K562 (cell line): ENCODE results near the gene KIF3A. TPM values are rescaled to one million over a fixed set of nuclear protein-coding genes. Genes with fewer than 3 reads are reported as not detected.

Source experiments
- ARID2 ChIP-seq: fragments of 450-650 bp; IDR thresholded peaks from 2 replicates; pipeline ENCODE4 v1.6.1; 2017; ENCODE audit warnings: antibody characterized with exemption, mild to moderate bottlenecking
- DDX20 ChIP-seq: fragments of 450-650 bp; IDR thresholded peaks from 2 replicates; pipeline ENCODE4 v1.6.1; 2016; ENCODE audit warnings: missing genetic modification characterization, low read depth, mild to moderate bottlenecking, missing compliant biosample characterization, moderate library complexity
- EWSR1 ChIP-seq: fragments of 450-650 bp; IDR thresholded peaks from 2 replicates; pipeline ENCODE4 v1.6.1; 2018; ENCODE audit warnings: borderline replicate concordance, mild to moderate bottlenecking, low read depth, moderate library complexity; ENCODE audit not compliant: partially characterized antibody
- HNRNPLL ChIP-seq: fragments of 200-400 bp; formaldehyde crosslinking; IDR thresholded peaks from 2 replicates; pipeline ENCODE4 v1.6.1; 2017; ENCODE audit warnings: low read length, low read depth, mild to moderate bottlenecking; ENCODE audit not compliant: poor library complexity, severe bottlenecking
- NFIX ChIP-seq: fragments of 250-450 bp; sonication (Bioruptor Pico); IDR thresholded peaks from 2 replicates; pipeline ENCODE4 v1.4.0; 2020; ENCODE audit warnings: low read depth, mild to moderate bottlenecking, moderate library complexity
- NR3C1 ChIP-seq: sonication (generic); formaldehyde crosslinking; IDR thresholded peaks from 2 replicates; pipeline ENCODE4 v1.8.1; 2022; ENCODE audit warnings: missing genetic modification reagents
- SNIP1 ChIP-seq: fragments of 450-650 bp; IDR thresholded peaks from 2 replicates; pipeline ENCODE4 v1.7.1; 2017; ENCODE audit warnings: low read depth, mild to moderate bottlenecking
- ZFPM2 ChIP-seq: fragments of 250-450 bp; sonication (Bioruptor Pico); IDR thresholded peaks from 2 replicates; pipeline ENCODE4 v1.5.1; 2022; ENCODE audit warnings: mild to moderate bottlenecking
- ZNF445 ChIP-seq: fragments of 250-450 bp; sonication (Bioruptor Pico); IDR thresholded peaks from 2 replicates; pipeline ENCODE4 v1.4.0; 2020; ENCODE audit warnings: low read depth, mild to moderate bottlenecking, moderate library complexity
- polyA plus RNA-seq, 8 experiments: library from polyadenylated mRNA; depleted of rRNA in 4 of 8; stranded (reverse) in 5 of 8; unstranded in 3 of 8; fragments of >200 nt; fragmentation: Nextera tagmentation in 2 of 8; fragmentation: Illumina TruSeq in 1 of 8; extraction: Ambion mirVana in 2 of 8; extraction: Trizol in 1 of 8; gene quantifications; 2 replicates each; pipeline versions ENCODE4 v1.2.1 to v1.2.3, GENCODE V29; 2011 to 2014; ENCODE audit warnings: inconsistent platforms in 1 of 8, missing spikeins in 1 of 8
- total RNA-seq, 7 experiments: library from RNA; depleted of rRNA in 6 of 7; stranded (reverse); fragments of >200 nt in 6 of 7; fragmentation: Illumina TruSeq in 2 of 7; extraction: Trizol in 2 of 7; gene quantifications; 2 replicates each; pipeline versions ENCODE4 v1.2.1 to v1.2.3, GENCODE V29; 2011 to 2021; ENCODE audit warnings: low replicate concordance in 1 of 7
- TF ChIP-seq, protein P1 (sequence below), 2 experiments: fragments of 450-650 bp; IDR thresholded peaks; 2 replicates each; pipeline ENCODE4 v1.6.1; 2016; ENCODE audit warnings: mild to moderate bottlenecking in 2 of 2, borderline replicate concordance in 1 of 2, low read depth in 1 of 2, moderate library complexity in 1 of 2
- TF ChIP-seq, protein P2 (sequence below): fragments of 450-650 bp; IDR thresholded peaks from 2 replicates; pipeline ENCODE4 v1.6.1; 2016; ENCODE audit warnings: low read depth, mild to moderate bottlenecking, moderate library complexity
- TF ChIP-seq, protein P3 (sequence below): fragments of 200-800 bp; sonication (Bioruptor generic); IDR thresholded peaks from 2 replicates; pipeline ENCODE4 v1.6.1; 2017; ENCODE audit warnings: missing genetic modification characterization, missing compliant biosample characterization
- TF ChIP-seq, protein P4 (sequence below): fragments of 450-650 bp; formaldehyde crosslinking; IDR thresholded peaks from 2 replicates; pipeline ENCODE4 v1.4.0; 2022; ENCODE audit warnings: missing genetic modification characterization

KIF3A gene
- total and polyA plus RNA-seq, 9 of the 15 experiments (the other 6 are each of a cell fraction or from before 2014, with no cell fraction given), result 1.5 to 7.8 (median 6.0) TPM

DNA sequence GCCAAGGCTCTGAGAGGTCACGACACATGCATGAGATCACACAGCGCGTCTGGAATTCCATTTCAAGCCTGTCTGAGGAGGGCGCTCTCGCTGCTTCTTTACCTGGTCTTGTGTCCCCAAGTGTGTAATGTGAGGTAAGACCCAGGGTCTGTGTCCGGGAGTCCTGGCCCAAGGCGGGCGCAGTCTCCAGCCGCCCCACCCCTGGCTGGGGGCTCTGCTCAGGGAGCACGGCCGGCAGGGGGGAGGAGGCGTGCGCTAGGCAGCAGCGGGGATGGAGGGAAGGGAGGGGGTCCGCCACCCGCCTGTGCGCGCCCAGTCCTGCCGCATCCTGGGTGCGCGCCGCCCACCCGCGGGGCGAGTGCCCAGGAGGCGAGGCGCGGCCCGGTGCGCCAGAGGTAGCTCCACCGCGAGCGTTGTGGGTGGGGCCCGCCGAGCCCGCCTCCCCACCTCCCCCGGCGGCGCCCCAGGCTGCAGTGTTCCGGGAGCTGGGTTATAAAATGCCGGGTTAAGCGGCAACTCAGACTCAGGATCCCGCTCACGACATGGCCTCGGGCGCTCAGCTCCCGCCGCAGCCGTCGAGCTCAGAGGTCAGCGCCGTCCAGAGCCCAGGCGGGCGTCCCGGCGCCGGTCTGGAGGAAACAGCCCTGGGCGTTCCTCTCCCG, 9.7 kb upstream of the KIF3A start, which contains the start of gene CCNI2 (continued):
- TF ChIP-seq, protein P1, sequence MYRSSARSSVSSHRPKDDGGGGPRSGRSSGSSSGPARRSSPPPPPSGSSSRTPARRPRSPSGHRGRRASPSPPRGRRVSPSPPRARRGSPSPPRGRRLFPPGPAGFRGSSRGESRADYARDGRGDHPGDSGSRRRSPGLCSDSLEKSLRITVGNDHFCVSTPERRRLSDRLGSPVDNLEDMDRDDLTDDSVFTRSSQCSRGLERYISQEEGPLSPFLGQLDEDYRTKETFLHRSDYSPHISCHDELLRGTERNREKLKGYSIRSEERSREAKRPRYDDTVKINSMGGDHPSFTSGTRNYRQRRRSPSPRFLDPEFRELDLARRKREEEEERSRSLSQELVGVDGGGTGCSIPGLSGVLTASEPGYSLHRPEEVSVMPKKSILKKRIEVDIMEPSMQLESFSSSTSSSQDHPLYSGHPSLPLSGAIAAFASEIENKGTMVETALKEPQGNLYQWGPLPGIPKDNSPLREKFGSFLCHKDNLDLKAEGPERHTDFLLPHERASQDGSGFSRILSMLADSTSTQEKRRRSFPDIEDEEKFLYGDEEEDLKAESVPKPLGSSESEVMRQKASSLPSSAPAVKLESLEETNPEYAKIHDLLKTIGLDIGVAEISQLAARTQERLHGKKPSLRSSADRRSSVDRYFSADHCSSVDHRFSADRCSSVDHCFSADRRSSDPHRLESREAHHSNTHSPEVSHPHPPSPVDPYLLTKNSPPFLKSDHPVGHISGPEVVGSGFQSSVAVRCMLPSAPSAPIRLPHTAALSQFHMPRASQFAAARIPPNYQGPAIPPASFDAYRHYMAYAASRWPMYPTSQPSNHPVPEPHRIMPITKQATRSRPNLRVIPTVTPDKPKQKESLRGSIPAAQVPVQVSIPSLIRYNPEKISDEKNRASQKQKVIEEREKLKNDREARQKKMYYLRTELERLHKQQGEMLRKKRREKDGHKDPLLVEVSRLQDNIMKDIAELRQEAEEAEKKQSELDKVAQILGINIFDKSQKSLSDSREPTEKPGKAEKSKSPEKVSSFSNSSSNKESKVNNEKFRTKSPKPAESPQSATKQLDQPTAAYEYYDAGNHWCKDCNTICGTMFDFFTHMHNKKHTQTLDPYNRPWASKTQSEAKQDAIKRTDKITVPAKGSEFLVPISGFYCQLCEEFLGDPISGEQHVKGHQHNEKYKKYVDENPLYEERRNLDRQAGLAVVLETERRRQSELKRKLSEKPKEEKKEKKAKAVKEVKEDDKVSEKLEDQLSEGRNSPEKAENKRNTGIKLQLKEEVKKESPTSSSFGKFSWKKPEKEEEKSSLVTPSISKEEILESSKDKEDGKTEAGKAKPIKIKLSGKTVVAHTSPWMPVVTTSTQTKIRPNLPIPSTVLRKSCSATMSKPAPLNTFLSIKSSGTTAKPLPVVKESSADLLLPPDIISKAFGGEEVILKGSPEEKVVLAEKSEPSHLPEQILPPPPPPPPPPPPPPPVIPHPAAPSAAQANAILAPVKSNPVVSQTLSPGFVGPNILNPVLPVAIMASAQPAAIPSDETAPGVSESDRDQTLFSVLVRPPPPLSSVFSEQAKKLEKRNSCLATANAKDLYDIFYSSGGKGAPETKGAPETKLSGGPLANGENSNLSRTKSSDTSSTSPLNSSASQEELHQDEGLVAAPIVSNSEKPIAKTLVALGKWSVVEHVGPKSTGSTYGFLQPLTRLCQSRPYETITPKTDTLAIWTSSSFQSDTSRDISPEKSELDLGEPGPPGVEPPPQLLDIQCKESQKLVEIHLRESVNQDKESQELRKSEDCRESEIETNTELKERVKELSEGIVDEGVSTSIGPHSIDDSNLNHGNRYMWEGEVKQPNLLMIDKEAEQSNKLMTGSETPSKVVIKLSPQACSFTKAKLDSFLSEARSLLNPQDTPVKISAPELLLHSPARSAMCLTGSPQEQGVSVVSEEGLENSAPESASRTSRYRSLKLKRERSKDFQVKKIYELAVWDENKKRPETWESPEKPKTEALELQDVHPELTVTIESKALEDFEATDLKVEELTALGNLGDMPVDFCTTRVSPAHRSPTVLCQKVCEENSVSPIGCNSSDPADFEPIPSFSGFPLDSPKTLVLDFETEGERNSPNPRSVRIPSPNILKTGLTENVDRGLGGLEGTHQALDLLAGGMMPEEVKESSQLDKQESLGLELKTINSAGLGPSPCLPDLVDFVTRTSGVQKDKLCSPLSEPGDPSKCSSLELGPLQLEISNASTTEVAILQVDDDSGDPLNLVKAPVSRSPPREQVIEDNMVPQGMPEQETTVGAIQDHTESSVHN (IDR thresholded peaks at IDR 0.05; ENCODE audit: borderline replicate concordance in 1 of 2, low read depth in 1 of 2), result no peak
- no peak for TF ChIP-seq ZNF445 (CRISPR knock-in tag)
- no peak for TF ChIP-seq ZFPM2
- TF ChIP-seq EWSR1, result no peak
- no peak for TF ChIP-seq NFIX (CRISPR knock-in tag)
- TF ChIP-seq HNRNPLL, result no peak
- TF ChIP-seq ARID2, result no peak
- TF ChIP-seq, protein P2, sequence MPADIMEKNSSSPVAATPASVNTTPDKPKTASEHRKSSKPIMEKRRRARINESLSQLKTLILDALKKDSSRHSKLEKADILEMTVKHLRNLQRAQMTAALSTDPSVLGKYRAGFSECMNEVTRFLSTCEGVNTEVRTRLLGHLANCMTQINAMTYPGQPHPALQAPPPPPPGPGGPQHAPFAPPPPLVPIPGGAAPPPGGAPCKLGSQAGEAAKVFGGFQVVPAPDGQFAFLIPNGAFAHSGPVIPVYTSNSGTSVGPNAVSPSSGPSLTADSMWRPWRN, result no peak
- TF ChIP-seq NR3C1 (CRISPR knock-in tag), result no peak
- TF ChIP-seq, protein P3, sequence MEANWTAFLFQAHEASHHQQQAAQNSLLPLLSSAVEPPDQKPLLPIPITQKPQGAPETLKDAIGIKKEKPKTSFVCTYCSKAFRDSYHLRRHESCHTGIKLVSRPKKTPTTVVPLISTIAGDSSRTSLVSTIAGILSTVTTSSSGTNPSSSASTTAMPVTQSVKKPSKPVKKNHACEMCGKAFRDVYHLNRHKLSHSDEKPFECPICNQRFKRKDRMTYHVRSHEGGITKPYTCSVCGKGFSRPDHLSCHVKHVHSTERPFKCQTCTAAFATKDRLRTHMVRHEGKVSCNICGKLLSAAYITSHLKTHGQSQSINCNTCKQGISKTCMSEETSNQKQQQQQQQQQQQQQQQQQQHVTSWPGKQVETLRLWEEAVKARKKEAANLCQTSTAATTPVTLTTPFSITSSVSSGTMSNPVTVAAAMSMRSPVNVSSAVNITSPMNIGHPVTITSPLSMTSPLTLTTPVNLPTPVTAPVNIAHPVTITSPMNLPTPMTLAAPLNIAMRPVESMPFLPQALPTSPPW, result no peak
- TF ChIP-seq DDX20 (tag), result no peak
- TF ChIP-seq, protein P4, sequence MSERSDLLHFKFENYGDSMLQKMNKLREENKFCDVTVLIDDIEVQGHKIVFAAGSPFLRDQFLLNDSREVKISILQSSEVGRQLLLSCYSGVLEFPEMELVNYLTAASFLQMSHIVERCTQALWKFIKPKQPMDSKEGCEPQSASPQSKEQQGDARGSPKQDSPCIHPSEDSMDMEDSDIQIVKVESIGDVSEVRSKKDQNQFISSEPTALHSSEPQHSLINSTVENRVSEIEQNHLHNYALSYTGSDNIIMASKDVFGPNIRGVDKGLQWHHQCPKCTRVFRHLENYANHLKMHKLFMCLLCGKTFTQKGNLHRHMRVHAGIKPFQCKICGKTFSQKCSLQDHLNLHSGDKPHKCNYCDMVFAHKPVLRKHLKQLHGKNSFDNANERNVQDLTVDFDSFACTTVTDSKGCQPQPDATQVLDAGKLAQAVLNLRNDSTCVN (CRISPR knock-in tag), result no peak
- no peak for TF ChIP-seq SNIP1
